ENCODE data around the gene SCUBE3. TPM values are rescaled to one million over a fixed set of nuclear protein-coding genes. Genes with fewer than 3 reads are reported as not detected.

SCUBE3 gene
- total and polyA plus RNA-seq, 2 of the 13 experiments (the other 11 are each of a cell fraction or from before 2014, with no cell fraction given) = not detected

GRCh38 chr6:35297601-35298481 lies 84.1 kb downstream of the SCUBE3 start, which contains the start of gene DEF6 (continued):
- no peak for TF ChIP-seq ZFYVE20 (CRISPR knock-in tag; IDR thresholded peaks at IDR 0.05; ENCODE audit: borderline replicate concordance, low read depth)
- peak; percentile 64; the same call in 1 of the 2 replicates for TF ChIP-seq ZNF563 (CRISPR knock-in tag; IDR thresholded peaks at IDR 0.05)
- peak; percentile 83; the same call in 1 of the 2 replicates for TF ChIP-seq GTF3A (CRISPR knock-in tag; conservative IDR thresholded peaks at IDR 0.05)
- peak; percentile 39; the same call in 1 of the 2 replicates for TF ChIP-seq ZNF737 (CRISPR knock-in tag; IDR thresholded peaks at IDR 0.05; ENCODE audit: borderline replicate concordance)
- no peak for TF ChIP-seq ZBTB40 (IDR thresholded peaks at IDR 0.05)
- peak; percentile 63; the same call in 1 of the 2 replicates for TF ChIP-seq ZBTB40 (CRISPR knock-in tag; IDR thresholded peaks at IDR 0.05)
- TF ChIP-seq ZNF205 (CRISPR knock-in tag; IDR thresholded peaks at IDR 0.05) = peak; percentile 87; the same call in 1 of the 2 replicates
- no peak for TF ChIP-seq ZNF549 (CRISPR knock-in tag; IDR thresholded peaks at IDR 0.05)
- peak; percentile 72 for TF ChIP-seq TAF1 (CRISPR knock-in tag; IDR thresholded peaks at IDR 0.05)
- no peak for TF ChIP-seq ZFP36L1 (CRISPR knock-in tag; IDR thresholded peaks at IDR 0.05)
- no peak for TF ChIP-seq ZSCAN25 (CRISPR knock-in tag; IDR thresholded peaks at IDR 0.05)
- peak; percentile 76 for TF ChIP-seq ESRRA (CRISPR knock-in tag; IDR thresholded peaks at IDR 0.05; ENCODE audit: low read depth)
- peak; percentile 89 for TF ChIP-seq ZNF441 (CRISPR knock-in tag; IDR thresholded peaks at IDR 0.05; ENCODE audit: borderline replicate concordance)
- TF ChIP-seq MED13 (CRISPR knock-in tag; IDR thresholded peaks at IDR 0.05) = no peak
- peak; percentile 86 for TF ChIP-seq ZMYM4 (CRISPR knock-in tag; IDR thresholded peaks at IDR 0.05)
- 0 out of 2 replicates have a peak, but pooled peaks have one; percentile 41 for TF ChIP-seq TFAP4 (IDR thresholded peaks at IDR 0.05; ENCODE audit: borderline replicate concordance, low read depth)
- no peak for TF ChIP-seq ATF7 (IDR thresholded peaks at IDR 0.05)
- TF ChIP-seq ATF7 (CRISPR knock-in tag; IDR thresholded peaks at IDR 0.05) = peak; percentile 84
- peak; percentile 65; the same call in 1 of the 2 replicates for TF ChIP-seq ZZZ3 (CRISPR knock-in tag; IDR thresholded peaks at IDR 0.05; ENCODE audit: borderline replicate concordance)
- TF ChIP-seq BCL6 (CRISPR knock-in tag; IDR thresholded peaks at IDR 0.05) = peak; percentile 64; the same call in 1 of the 2 replicates
- no peak for TF ChIP-seq SKI (IDR thresholded peaks at IDR 0.05; ENCODE audit: partially characterized antibody)
